WTC11 (cell line): ENCODE results near the gene WNT3A. TPM values are rescaled to one million over a fixed set of nuclear protein-coding genes. Genes with fewer than 3 reads are reported as not detected.

Experiments
- ATAC-seq: fragments of 200-7000 bp; cut with Tn5 transposase; 2 replicates; pipeline ENCODE4 v1.10.0; 2021; ENCODE audit warnings: mild to moderate bottlenecking, moderate library complexity
- CTCF ChIA-PET: fragments of 300-600 bp; sonication (Branson Sonifier 250); formaldehyde crosslinking; loops from one replicate; lab custom pipeline; 2021; ENCODE audit warnings: antibody characterized with exemption; lab: Charles Lee
- POLR2A ChIA-PET: fragments of 350-600 bp; sonication (Branson Sonifier 250); formaldehyde crosslinking; loops from one replicate; lab custom pipeline; 2021; ENCODE audit warnings: antibody characterized with exemption; lab: Charles Lee
- DNase-seq: peaks from one replicate; pipeline ENCODE4 v3.0.0; 2021; ENCODE audit warnings: low spot score
- H3K27ac Mint-ChIP-seq: 2 replicates; pipeline ENCODE4 v1.8.0; 2021; ENCODE audit warnings: mixed read lengths
- H3K27me3 Mint-ChIP-seq: 2 replicates; pipeline ENCODE4 v1.8.0; 2021; ENCODE audit warnings: low read depth, mild to moderate bottlenecking, moderate library complexity, mixed read lengths
- H3K36me3 Mint-ChIP-seq: 2 replicates; pipeline ENCODE4 v1.8.0; 2021; ENCODE audit warnings: mixed read lengths
- H3K4me1 Mint-ChIP-seq: 2 replicates; pipeline ENCODE4 v1.8.0; 2022; ENCODE audit warnings: mixed read lengths
- H3K4me3 Mint-ChIP-seq: 2 replicates; pipeline ENCODE4 v1.8.0; 2021; ENCODE audit warnings: mild to moderate bottlenecking, moderate library complexity, mixed read lengths
- H3K9me3 Mint-ChIP-seq: 2 replicates; pipeline ENCODE4 v1.8.0; 2021; ENCODE audit warnings: mixed read lengths
- AFF4 ChIP-seq: sonication (generic); formaldehyde crosslinking; IDR thresholded peaks from 2 replicates; pipeline ENCODE4 v1.8.1; 2023; ENCODE audit warnings: mild to moderate bottlenecking, missing genetic modification reagents, borderline replicate concordance
- E2F5 ChIP-seq: sonication (generic); formaldehyde crosslinking; IDR thresholded peaks from 2 replicates; pipeline ENCODE4 v1.8.1; 2022; ENCODE audit warnings: mild to moderate bottlenecking, moderate library complexity, missing genetic modification reagents
- ELF4 ChIP-seq: sonication (generic); formaldehyde crosslinking; IDR thresholded peaks from 2 replicates; pipeline ENCODE4 v1.8.1; 2022; ENCODE audit warnings: low read depth, mild to moderate bottlenecking, moderate library complexity, missing genetic modification reagents
- EMX1 ChIP-seq: fragments of 250-450 bp; sonication (Bioruptor Pico); IDR thresholded peaks from 2 replicates; pipeline ENCODE4 v1.8.0; 2021; ENCODE audit warnings: mild to moderate bottlenecking
- GTF2I ChIP-seq: fragments of 250-450 bp; sonication (Bioruptor Pico); conservative IDR thresholded peaks from 2 replicates; pipeline ENCODE4 v1.4.0; 2021; ENCODE audit warnings: mild to moderate bottlenecking
- KAT7 ChIP-seq: sonication (generic); formaldehyde crosslinking; IDR thresholded peaks from 2 replicates; pipeline ENCODE4 v1.8.1; 2023; ENCODE audit warnings: missing genetic modification reagents, mild to moderate bottlenecking, borderline replicate concordance
- NFYB ChIP-seq: sonication (generic); formaldehyde crosslinking; conservative IDR thresholded peaks from 2 replicates; pipeline ENCODE4 v1.8.0; 2022; ENCODE audit warnings: low read depth, missing genetic modification reagents
- NR1H2 ChIP-seq: sonication (generic); formaldehyde crosslinking; IDR thresholded peaks from 2 replicates; pipeline ENCODE4 v1.9.0; 2021; ENCODE audit warnings: mild to moderate bottlenecking, moderate library complexity, missing genetic modification reagents
- TCF7 ChIP-seq: sonication (generic); formaldehyde crosslinking; IDR thresholded peaks from 2 replicates; pipeline ENCODE4 v1.8.0; 2022; ENCODE audit warnings: mild to moderate bottlenecking, low read depth, missing genetic modification reagents, moderate library complexity
- TEAD1 ChIP-seq: sonication (generic); formaldehyde crosslinking; IDR thresholded peaks from 2 replicates; pipeline ENCODE4 v1.8.0; 2022; ENCODE audit warnings: mild to moderate bottlenecking, missing genetic modification reagents
- TP53 ChIP-seq: sonication (generic); formaldehyde crosslinking; IDR thresholded peaks from 2 replicates; pipeline ENCODE4 v1.8.1; 2023; ENCODE audit warnings: mild to moderate bottlenecking, missing genetic modification reagents
- ZNF138 ChIP-seq: sonication (generic); formaldehyde crosslinking; conservative IDR thresholded peaks from 2 replicates; pipeline ENCODE4 v1.8.1; 2022; ENCODE audit warnings: mild to moderate bottlenecking, moderate library complexity, missing genetic modification reagents
- ZNF317 ChIP-seq: sonication (generic); formaldehyde crosslinking; IDR thresholded peaks from 2 replicates; pipeline ENCODE4 v1.8.1; 2023; ENCODE audit warnings: low read depth, mild to moderate bottlenecking, moderate library complexity, missing genetic modification reagents, borderline replicate concordance
- ZNF396 ChIP-seq: fragments of 250-450 bp; sonication (Bioruptor Pico); IDR thresholded peaks from 2 replicates; pipeline ENCODE4 v1.8.0; 2021; ENCODE audit warnings: mild to moderate bottlenecking, moderate library complexity, borderline replicate concordance
- microRNA-seq: library from miRNA; unstranded; fragments of <30 nt; microRNA quantifications from one replicate; pipeline ENCODE4 v1.2.0, GENCODE V29; 2022; ENCODE audit warnings: borderline number of aligned reads
- total RNA-seq: library from RNA; stranded (reverse); gene quantifications from 3 replicates; pipeline ENCODE4 v1.2.3, GENCODE V29; 2021
- TF ChIP-seq, protein P1 (sequence below): sonication (generic); formaldehyde crosslinking; IDR thresholded peaks from 2 replicates; pipeline ENCODE4 v1.8.1; 2023; ENCODE audit warnings: mild to moderate bottlenecking, moderate library complexity, missing genetic modification reagents
- TF ChIP-seq, protein P2 (sequence below): fragments of 250-450 bp; sonication (Bioruptor Pico); IDR thresholded peaks from 2 replicates; pipeline ENCODE4 v1.8.0; 2021; ENCODE audit warnings: mild to moderate bottlenecking
- TF ChIP-seq, protein P3 (sequence below): sonication (generic); formaldehyde crosslinking; IDR thresholded peaks from 2 replicates; pipeline ENCODE4 v1.8.1; 2023; ENCODE audit warnings: mild to moderate bottlenecking, missing genetic modification reagents, moderate library complexity
- TF ChIP-seq, protein P4 (sequence below): fragments of 250-450 bp; sonication (Bioruptor Pico); IDR thresholded peaks from 2 replicates; pipeline ENCODE4 v1.9.0; 2021; ENCODE audit warnings: moderate library complexity, mild to moderate bottlenecking, inconsistent platforms, borderline replicate concordance

Gene WNT3A
- total RNA-seq, 1 experiment from 2014 or later, result 0.17 TPM

DNA sequence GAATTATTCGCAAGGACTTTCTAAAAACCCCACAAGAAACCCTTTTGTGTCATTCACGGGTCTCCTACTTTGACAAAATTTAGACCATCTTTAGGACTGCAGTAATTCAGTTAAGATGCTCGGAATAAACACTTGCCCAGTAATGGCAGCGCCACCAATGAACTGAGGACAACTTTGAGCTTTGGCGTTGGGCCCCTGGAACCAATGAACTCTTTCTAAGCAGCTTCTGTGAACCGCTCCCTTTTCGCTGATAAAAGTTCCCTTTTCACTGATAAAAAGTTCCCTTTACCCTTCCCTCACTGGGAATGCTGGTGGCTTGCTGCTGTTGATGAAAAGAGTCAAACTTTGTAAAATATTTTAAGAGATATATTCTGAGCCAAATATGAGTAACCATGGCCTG is 103.8 kb downstream of the WNT3A start:
- CTCF ChIA-PET, result interaction anchor here (1.1 to 1.8 kb wide), 4 partner anchors 20 to 111 kb away, joined by 3 to 9 read pairs (median 6); no protein-coding TSS in a partner anchor

More for the DNA sequence above, 103.8 kb downstream of the WNT3A start:
- TF ChIP-seq, protein P1, sequence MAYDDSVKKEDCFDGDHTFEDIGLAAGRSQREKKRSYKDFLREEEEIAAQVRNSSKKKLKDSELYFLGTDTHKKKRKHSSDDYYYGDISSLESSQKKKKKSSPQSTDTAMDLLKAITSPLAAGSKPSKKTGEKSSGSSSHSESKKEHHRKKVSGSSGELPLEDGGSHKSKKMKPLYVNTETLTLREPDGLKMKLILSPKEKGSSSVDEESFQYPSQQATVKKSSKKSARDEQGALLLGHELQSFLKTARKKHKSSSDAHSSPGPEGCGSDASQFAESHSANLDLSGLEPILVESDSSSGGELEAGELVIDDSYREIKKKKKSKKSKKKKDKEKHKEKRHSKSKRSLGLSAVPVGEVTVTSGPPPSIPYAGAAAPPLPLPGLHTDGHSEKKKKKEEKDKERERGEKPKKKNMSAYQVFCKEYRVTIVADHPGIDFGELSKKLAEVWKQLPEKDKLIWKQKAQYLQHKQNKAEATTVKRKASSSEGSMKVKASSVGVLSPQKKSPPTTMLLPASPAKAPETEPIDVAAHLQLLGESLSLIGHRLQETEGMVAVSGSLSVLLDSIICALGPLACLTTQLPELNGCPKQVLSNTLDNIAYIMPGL (CRISPR knock-in tag), result no peak
- TF ChIP-seq NFYB (no peak), E2F5 (no peak), GTF2I (no peak), ZNF138 (CRISPR knock-in tag) (no peak), AFF4 (CRISPR knock-in tag) (no peak), ELF4 (CRISPR knock-in tag) (no peak), TP53 (no peak), TCF7 (CRISPR knock-in tag) (no peak), NR1H2 (CRISPR knock-in tag) (no peak), ZNF396 (CRISPR knock-in tag) (no peak), KAT7 (no peak), TEAD1 (CRISPR knock-in tag) (no peak), ZNF317 (CRISPR knock-in tag) (no peak), EMX1 (CRISPR knock-in tag) (no peak)
- TF ChIP-seq, protein P2, sequence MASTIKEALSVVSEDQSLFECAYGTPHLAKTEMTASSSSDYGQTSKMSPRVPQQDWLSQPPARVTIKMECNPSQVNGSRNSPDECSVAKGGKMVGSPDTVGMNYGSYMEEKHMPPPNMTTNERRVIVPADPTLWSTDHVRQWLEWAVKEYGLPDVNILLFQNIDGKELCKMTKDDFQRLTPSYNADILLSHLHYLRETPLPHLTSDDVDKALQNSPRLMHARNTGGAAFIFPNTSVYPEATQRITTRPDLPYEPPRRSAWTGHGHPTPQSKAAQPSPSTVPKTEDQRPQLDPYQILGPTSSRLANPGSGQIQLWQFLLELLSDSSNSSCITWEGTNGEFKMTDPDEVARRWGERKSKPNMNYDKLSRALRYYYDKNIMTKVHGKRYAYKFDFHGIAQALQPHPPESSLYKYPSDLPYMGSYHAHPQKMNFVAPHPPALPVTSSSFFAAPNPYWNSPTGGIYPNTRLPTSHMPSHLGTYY, result no peak
- TF ChIP-seq, protein P3, sequence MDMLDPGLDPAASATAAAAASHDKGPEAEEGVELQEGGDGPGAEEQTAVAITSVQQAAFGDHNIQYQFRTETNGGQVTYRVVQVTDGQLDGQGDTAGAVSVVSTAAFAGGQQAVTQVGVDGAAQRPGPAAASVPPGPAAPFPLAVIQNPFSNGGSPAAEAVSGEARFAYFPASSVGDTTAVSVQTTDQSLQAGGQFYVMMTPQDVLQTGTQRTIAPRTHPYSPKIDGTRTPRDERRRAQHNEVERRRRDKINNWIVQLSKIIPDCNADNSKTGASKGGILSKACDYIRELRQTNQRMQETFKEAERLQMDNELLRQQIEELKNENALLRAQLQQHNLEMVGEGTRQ (CRISPR knock-in tag), result no peak
- TF ChIP-seq, protein P4, sequence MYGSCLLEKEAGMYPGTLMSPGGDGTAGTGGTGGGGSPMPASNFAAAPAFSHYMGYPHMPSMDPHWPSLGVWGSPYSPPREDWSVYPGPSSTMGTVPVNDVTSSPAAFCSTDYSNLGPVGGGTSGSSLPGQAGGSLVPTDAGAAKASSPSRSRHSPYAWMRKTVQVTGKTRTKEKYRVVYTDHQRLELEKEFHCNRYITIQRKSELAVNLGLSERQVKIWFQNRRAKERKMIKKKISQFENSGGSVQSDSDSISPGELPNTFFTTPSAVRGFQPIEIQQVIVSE (CRISPR knock-in tag), result no peak
- peaks cover 20% of the 10 kb centered on the region for H3K27me3 Mint-ChIP-seq
- H3K27ac Mint-ChIP-seq, result no peak overlapping the region
- H3K9me3 Mint-ChIP-seq, result peaks cover 9% of the 10 kb centered on the region
- H3K4me3 Mint-ChIP-seq, result no peak overlapping the region; the same call in 1 of the 2 replicates
- DNase-seq, result no peak
- H3K36me3 Mint-ChIP-seq, result peaks cover 13% of the 10 kb centered on the region
- ATAC-seq, result no peak
- H3K4me1 Mint-ChIP-seq, result peaks cover 7% of the 10 kb centered on the region; the same call in 1 of the 2 replicates
- POLR2A ChIA-PET, result interaction anchor here (0.7 to 1.0 kb wide), 2 partner anchors 111 to 369 kb away, joined by 3 read pairs; no protein-coding TSS in a partner anchor

Small RNA genes lying within 50 kb of the gene (microRNA-seq; reads per million reads assigned to microRNA genes)
- not detected for gene MIR3620

Other genes starting within 250 kb of the WNT3A start
- not detected in 3 replicates for gene PRSS38, start 191.3 kb upstream of the WNT3A start, total RNA-seq
- gene WNT9A, start 59.1 kb upstream of the WNT3A start, total RNA-seq, result 1.1 to 1.5 TPM (median 1.3 TPM) in 3 replicates
- 295 to 330 TPM (median 300 TPM) in 3 replicates for gene ARF1, start 75.7 kb downstream of the WNT3A start, total RNA-seq
- gene C1orf35, start 96.3 kb downstream of the WNT3A start, total RNA-seq, result 30.0 to 33.8 TPM (median 30.7 TPM) in 3 replicates
- 65.8 to 70.5 TPM (median 66.9 TPM) in 3 replicates for gene MRPL55, start 102.3 kb downstream of the WNT3A start, total RNA-seq
- 110 to 112 TPM (median 111 TPM) in 3 replicates for gene GUK1, start 133.3 kb downstream of the WNT3A start, total RNA-seq
- gene GJC2, start 142.9 kb downstream of the WNT3A start, total RNA-seq, result 0.72 to 1.2 TPM (median 0.87 TPM) in 3 replicates
- 11.4 to 12.5 TPM (median 12.1 TPM) in 3 replicates for gene IBA57, start 158.8 kb downstream of the WNT3A start, total RNA-seq
- gene OBSCN, start 201.0 kb downstream of the WNT3A start, total RNA-seq, result 38.8 to 47.7 TPM (median 47.5 TPM) in 3 replicates